Coronary artery (tissue), 2 donors: ENCODE data around the gene EFNB2.

Experiments
- DNase-seq: peaks from one replicate; pipeline ENCODE4 v3.0.0-alpha.2; 2017; ENCODE audit warnings: low spot score
- H3K27ac ChIP-seq, 2 donors: fragments of 200-600 bp; sonication (generic); one replicate each; pipeline ENCODE4 v1.5.1; 2016 to 2019
- H3K4me3 ChIP-seq: fragments of 200-600 bp; sonication (generic); 2 replicates; pipeline ENCODE4 v1.5.1; 2016; ENCODE audit warnings: mild to moderate bottlenecking, moderate library complexity
- TF ChIP-seq, protein P1 (sequence below): fragments of 200-600 bp; sonication (generic); IDR thresholded peaks from one replicate; pipeline ENCODE4 v1.5.1; 2019; ENCODE audit warnings: antibody characterized with exemption

The EFNB2 gene

DNA sequence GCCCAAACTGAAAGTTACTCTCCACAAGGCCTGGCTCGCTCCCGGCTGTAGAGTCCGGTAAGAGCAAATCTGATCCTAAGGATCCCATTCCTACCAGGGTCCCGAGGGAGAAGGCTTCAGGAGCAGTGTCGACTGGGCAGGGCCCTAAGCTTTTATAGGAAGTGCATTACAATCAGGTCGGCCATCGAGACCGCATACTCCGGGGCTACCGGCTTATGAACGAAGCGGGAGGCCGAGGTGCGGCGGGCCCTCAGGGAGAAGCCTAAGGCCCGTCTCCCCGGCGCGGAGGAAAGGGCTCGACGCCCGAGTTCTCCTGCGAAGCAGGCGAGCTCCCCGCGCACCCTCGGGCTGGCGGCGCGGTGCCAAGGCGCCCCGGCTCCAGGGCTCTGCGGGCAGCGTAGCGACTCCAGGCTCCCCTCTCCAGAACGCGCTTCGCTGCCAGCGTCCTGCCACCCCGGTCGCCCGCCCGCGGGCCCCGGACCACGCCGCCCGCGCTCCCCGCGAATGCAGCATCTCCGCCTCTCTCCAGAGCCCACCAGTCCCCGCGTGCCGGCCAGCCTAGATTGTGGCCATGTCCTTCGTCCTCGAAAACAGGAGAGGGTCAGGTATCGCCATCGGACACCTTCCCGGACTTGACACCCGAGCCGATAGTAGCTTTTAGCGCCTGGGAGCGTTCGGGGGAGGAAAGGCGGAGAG is 1.4 kb downstream of the EFNB2 start:
- Histone ChIP-seq H3K27ac (peak overlapping the region; percentile 87 to 92), H3K4me3 (peak overlapping the region; percentile 77)
- TF ChIP-seq, protein P1, sequence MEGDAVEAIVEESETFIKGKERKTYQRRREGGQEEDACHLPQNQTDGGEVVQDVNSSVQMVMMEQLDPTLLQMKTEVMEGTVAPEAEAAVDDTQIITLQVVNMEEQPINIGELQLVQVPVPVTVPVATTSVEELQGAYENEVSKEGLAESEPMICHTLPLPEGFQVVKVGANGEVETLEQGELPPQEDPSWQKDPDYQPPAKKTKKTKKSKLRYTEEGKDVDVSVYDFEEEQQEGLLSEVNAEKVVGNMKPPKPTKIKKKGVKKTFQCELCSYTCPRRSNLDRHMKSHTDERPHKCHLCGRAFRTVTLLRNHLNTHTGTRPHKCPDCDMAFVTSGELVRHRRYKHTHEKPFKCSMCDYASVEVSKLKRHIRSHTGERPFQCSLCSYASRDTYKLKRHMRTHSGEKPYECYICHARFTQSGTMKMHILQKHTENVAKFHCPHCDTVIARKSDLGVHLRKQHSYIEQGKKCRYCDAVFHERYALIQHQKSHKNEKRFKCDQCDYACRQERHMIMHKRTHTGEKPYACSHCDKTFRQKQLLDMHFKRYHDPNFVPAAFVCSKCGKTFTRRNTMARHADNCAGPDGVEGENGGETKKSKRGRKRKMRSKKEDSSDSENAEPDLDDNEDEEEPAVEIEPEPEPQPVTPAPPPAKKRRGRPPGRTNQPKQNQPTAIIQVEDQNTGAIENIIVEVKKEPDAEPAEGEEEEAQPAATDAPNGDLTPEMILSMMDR: no peak
- DNase-seq: peak; percentile 79

DNA sequence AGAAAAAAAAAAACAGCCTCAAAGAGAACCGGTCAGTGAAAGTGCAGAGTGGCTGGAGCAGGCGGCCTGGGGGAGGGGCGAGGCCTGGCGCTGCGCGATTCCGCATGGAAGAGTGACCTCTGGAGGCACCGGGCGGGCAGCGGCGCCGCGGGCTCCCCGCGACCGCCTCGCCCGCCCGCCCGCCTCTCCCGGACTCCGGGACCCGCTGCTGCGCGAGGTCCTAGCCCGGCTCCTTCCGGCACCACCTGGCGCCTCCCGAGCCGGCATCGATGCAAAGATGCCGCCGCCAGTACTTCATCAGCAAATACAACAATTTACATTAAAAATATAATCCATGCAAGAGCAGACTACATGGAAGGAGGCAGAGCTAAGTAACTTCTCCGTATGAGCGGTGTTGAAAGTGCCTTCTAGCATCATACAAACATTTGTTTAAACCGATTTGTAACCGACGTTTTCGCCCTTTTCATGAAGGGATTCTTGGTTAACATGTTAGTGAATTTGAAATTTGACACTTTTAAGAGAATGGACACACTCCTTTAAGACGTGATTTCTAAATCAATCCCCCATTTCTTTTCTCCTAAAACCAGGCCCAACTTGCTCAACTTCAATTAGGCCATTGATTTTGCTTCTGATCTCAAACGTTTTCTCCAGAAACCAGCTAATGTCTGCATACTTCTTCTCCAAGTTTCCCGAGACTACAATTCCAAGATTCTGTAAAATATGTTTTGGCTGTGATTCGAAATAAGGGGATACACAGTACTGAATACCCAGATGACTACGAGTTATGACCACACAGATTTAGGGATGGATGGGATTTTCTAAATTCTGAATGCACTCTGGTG is 2.1 kb downstream of the EFNB2 start:
- TF ChIP-seq, protein P1: peak; percentile 24
- peak; percentile 83 for DNase-seq
- H3K4me3 ChIP-seq: peak overlapping the region; percentile 77
- peak overlapping the region; percentile 87 to 92 for H3K27ac ChIP-seq

DNA sequence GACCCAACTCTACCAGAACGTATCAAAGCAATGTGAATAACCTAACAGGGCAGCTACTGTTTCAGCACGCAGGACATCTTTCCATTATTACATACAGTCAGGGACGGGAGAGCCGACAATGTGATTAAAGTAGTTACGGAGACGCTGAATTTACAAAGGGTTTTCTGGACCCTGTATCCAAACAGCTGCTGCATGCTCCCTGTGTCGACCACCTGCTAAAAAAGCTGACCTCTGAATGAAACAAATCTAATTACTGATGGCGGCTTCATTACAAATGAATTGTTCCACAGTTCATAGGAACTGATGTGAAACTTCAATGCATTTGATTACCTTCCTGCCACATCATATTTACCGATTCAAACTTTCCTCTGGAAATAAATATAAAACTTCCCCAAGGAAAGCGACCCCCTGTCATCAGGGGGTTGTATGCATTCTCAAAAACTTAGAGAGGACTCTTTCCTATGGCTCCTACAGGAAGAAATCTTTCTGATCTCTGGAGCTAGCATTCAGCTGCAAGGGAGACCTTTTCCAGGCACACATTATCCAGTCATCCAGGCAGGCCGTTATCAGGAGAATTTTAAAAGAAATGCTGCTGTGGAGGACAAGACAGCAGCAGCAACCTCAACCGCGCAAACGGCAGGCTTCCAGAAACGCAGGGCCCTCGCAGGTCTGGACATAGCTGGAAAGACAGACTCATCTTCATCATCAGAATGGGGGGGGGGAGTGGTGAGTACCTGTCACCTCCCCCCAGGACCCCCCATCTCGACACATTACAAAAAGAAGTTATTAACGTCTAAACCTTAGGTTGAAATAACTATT is 3.1 kb downstream of the EFNB2 start:
- Histone ChIP-seq H3K4me3 (peak overlapping the region; percentile 77), H3K27ac (peak overlapping the region; percentile 27 to 92)
- TF ChIP-seq, protein P1: no peak
- DNase-seq: no peak

DNA sequence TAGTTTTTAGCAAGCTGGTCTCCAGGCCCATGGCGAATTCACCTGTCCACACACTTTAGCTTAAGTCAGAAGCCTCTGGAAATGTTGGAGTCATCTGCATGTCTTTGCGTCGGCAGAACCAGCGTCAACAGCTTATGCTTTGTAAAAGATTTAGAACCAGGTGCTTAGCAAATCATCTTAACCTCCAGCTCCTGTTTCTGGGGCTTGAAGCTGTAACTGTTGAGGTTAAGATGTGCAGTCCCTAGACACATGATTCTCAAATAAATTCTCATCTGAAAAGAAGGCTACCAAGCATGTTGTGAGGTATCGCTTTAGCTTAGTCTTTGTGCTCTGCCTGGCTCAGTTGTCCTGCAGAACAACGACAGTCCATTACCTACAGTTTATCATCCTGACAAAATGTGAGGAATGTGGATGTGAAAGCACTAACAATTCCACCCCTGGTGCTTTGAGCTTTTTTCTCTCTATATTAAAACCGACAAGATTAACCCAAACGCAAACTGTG is 4.4 kb downstream of the EFNB2 start:
- TF ChIP-seq, protein P1: no peak
- Histone ChIP-seq H3K27ac (peak overlapping the region in 1 of 2 donors; percentile 4), H3K4me3 (peak overlapping the region; percentile 8)
- DNase-seq: no peak

DNA sequence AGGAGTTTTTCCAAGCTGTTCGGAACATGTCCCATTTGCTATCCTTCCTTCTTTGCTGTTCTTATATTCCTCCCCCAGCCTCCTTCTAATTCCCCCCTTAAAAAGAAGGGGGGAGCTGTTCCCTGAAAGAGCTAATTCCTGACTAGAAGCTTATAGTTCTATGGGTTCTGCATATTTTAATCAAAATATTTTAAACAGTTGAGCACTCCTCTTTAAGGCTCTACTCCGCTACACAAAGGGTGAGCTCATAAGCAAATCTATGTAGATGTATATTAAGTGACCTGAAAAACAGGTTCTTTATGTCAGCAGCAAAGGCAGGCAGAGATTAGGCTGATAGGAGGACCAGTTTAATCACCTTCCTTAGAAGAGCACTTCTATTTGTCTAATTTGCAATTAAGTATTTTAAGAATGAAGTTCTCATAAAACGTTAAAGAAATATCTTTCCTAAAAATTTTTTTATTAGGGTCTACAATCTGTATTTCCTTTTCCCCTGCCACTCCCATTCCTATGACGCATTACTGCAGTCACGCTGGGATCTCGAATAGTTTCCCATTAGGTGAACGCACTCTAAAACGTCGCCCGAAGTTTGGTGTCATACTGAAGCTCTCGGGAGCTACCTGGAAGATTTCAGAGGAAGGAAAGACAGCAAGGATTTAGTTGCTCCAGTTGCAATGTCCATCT is 5.2 kb downstream of the EFNB2 start:
- DNase-seq: no peak
- TF ChIP-seq, protein P1: no peak
- H3K27ac ChIP-seq: peak overlapping the region in 1 of 2 donors; percentile 4
- peak overlapping the region; percentile 8 for H3K4me3 ChIP-seq

DNA sequence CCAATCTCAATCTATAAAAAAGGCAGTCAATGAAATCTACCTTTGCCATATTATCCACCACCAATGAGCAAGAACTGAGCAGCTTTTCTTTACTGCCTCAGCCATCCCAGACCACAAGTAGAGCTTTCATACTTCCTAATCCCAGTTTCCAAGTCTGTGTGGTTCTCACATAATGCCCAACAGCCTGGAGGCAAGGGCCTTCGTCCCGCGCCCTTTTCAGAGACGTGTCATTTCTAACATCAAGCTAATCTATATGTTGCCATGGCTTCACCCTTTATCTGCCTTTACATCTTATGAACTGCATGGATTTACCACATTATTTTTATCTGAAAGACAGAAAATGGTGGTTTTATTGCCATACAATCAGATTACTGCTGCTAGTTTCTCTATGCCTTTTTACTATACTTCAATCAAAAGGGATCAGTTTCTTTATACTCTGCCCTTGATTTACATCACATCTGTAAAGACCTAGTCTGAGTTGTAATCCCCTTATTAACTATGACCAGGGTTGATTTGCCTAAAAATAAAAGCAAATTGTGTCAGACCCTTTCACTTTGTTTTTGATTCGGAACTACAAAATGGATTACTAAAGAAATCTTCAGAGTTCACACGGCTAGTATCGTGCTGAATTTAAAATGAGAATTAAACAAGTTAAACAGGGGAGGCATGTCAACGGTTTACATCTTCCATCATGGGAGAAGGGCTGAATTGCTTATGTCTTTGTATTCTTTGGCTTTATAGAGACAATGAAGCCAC is 5.9 kb downstream of the EFNB2 start:
- Histone ChIP-seq H3K4me3 (no peak overlapping the region), H3K27ac (no peak overlapping the region)
- TF ChIP-seq, protein P1: no peak
- DNase-seq: no peak
